GM21381 (cell line): ENCODE measurements around the gene MTOR.

Experiments
- ATAC-seq: cut with Tn5 transposase; IDR thresholded peaks from one replicate; pipeline ENCODE4 v1.9.1; 2021; ENCODE audit warnings: mild to moderate bottlenecking, moderate library complexity; ENCODE audit not compliant: unreplicated experiment

The MTOR gene

GRCh38 chr1:11227106-11228077 is 35.0 kb downstream of the MTOR start:
- ATAC-seq = no peak

- no peak for ATAC-seq
Measured at GRCh38 chr1:11216074-11216473, 46.3 kb downstream of the MTOR start.

- ATAC-seq = no peak
Measured at GRCh38 chr1:11215381-11216005, 46.9 kb downstream of the MTOR start.

- ATAC-seq = no peak
Measured at GRCh38 chr1:11214698-11215380, 47.5 kb downstream of the MTOR start.

GRCh38 chr1:11211925-11212587 is 50.3 kb downstream of the MTOR start:
- no peak for ATAC-seq

- no peak for ATAC-seq
Measured at GRCh38 chr1:11211461-11211860, 50.9 kb downstream of the MTOR start.

GRCh38 chr1:11207898-11208611 is 54.3 kb downstream of the MTOR start:
- no peak for ATAC-seq

GRCh38 chr1:11204396-11205190 is 57.8 kb downstream of the MTOR start:
- no peak for ATAC-seq

- ATAC-seq = no peak
Measured at GRCh38 chr1:11198851-11199594, 63.3 kb downstream of the MTOR start.

GRCh38 chr1:11198257-11198656 is 64.1 kb downstream of the MTOR start:
- ATAC-seq = no peak

GRCh38 chr1:11197359-11197758 is 65.0 kb downstream of the MTOR start:
- ATAC-seq = no peak

- no peak for ATAC-seq
Measured at GRCh38 chr1:11196945-11197344, 65.4 kb downstream of the MTOR start.

- ATAC-seq = no peak
Measured at GRCh38 chr1:11194407-11195176, 67.8 kb downstream of the MTOR start.

GRCh38 chr1:11193376-11193775 is 69.0 kb downstream of the MTOR start:
- ATAC-seq = no peak

- no peak for ATAC-seq
Measured at GRCh38 chr1:11188858-11189451, 73.4 kb downstream of the MTOR start, which contains the start of gene ANGPTL7. ANGPTL7 (plus strand) TSS chr1:11189355; CDS start chr1:11189580, 225 bp downstream.

GRCh38 chr1:11188381-11188780 is 74.0 kb downstream of the MTOR start:
- ATAC-seq = no peak

- ATAC-seq = no peak
Measured at GRCh38 chr1:11187931-11188330, 74.4 kb downstream of the MTOR start.

- no peak for ATAC-seq
Measured at GRCh38 chr1:11187494-11187893, 74.9 kb downstream of the MTOR start.
